IMR-90 (cell line): ENCODE measurements around the gene FOXN3. TPM values are rescaled to one million over a fixed set of nuclear protein-coding genes. Genes with fewer than 3 reads are reported as not detected.

Experiments used
- ATAC-seq: fragments of 200-7000 bp; cut with Tn5 transposase; 2 replicates; pipeline ENCODE4 v1.9.1; 2020; ENCODE audit warnings: low read depth, mild to moderate bottlenecking, moderate library complexity
- BruUV-seq: library from RNA; stranded (reverse); fragments of 400-500 nt; replicated peaks from 2 replicates; lab custom pipeline; 2021; lab: Mats Ljungman, UMichigan
- CTCF ChIA-PET: fragments of 300-600 bp; formaldehyde crosslinking; extraction: SDS; loops from one replicate; lab custom pipeline; 2021; ENCODE audit warnings: antibody characterized with exemption; lab: Yijun Ruan, JAX
- POLR2A ChIA-PET: fragments of 300-600 bp; sonication (Branson Sonifier 250); formaldehyde crosslinking; loops from one replicate; lab custom pipeline; 2022; ENCODE audit warnings: antibody characterized with exemption; ENCODE audit not compliant: unreplicated experiment; lab: Charles Lee
- DNase-seq: peaks from one replicate; pipeline ENCODE4 v3.0.0; 2013
- H2AFZ ChIP-seq: replicated peaks from 2 replicates; pipeline ENCODE3; 2013; ENCODE audit warnings: low read length, mild to moderate bottlenecking; ENCODE audit not compliant: poor library complexity
- H2AK5ac ChIP-seq: 2 replicates; pipeline ENCODE4 v1.6.1; 2013; ENCODE audit warnings: low read depth, low read length, inconsistent platforms
- H2AK9ac ChIP-seq: replicated peaks from 2 replicates; pipeline ENCODE3; 2013; ENCODE audit warnings: mild to moderate bottlenecking, low read depth, low read length, moderate library complexity; ENCODE audit not compliant: poor library complexity
- H2BK120ac ChIP-seq: 2 replicates; pipeline ENCODE4 v1.6.1; 2013; ENCODE audit warnings: low read depth, low read length, inconsistent platforms
- H2BK15ac ChIP-seq: 3 replicates; pipeline ENCODE4 v1.6.1; 2013; ENCODE audit warnings: low read depth, low read length, inconsistent platforms
- H2BK20ac ChIP-seq: 2 replicates; pipeline ENCODE4 v1.6.1; 2013; ENCODE audit warnings: low read depth, mild to moderate bottlenecking, inconsistent platforms, low read length, moderate library complexity
- H2BK5ac ChIP-seq: 2 replicates; pipeline ENCODE4 v1.6.1; 2013; ENCODE audit warnings: mild to moderate bottlenecking, low read depth, low read length, inconsistent platforms; ENCODE audit not compliant: poor library complexity, severe bottlenecking
- H3K14ac ChIP-seq: replicated peaks from 2 replicates; pipeline ENCODE4 v1.6.1; 2013; ENCODE audit warnings: low read depth, low read length, inconsistent platforms
- H3K18ac ChIP-seq: 2 replicates; pipeline ENCODE4 v1.6.1; 2013; ENCODE audit warnings: low read depth, low read length, control low read depth
- H3K23ac ChIP-seq: 2 replicates; pipeline ENCODE4 v1.6.1; 2013; ENCODE audit warnings: low read depth, low read length, inconsistent platforms
- H3K27ac ChIP-seq: 2 replicates; pipeline ENCODE4 v1.5.1; 2013; ENCODE audit warnings: mild to moderate bottlenecking, control low read depth, low read length; ENCODE audit not compliant: insufficient read depth
- H3K27me3 ChIP-seq: 2 replicates; pipeline ENCODE4 v1.6.1; 2013; ENCODE audit warnings: low read length; ENCODE audit not compliant: control insufficient read depth, insufficient read depth
- H3K36me3 ChIP-seq: 2 replicates; pipeline ENCODE4 v1.6.1; 2013; ENCODE audit warnings: low read length, mixed read lengths; ENCODE audit not compliant: control insufficient read depth, insufficient read depth
- H3K4ac ChIP-seq: 2 replicates; pipeline ENCODE4 v1.6.1; 2013; ENCODE audit warnings: low read depth, low read length, inconsistent platforms
- H3K4me1 ChIP-seq: 2 replicates; pipeline ENCODE4 v1.6.1; 2013; ENCODE audit warnings: low read length, mixed read lengths; ENCODE audit not compliant: control insufficient read depth, insufficient read depth
- H3K4me2 ChIP-seq: 2 replicates; pipeline ENCODE4 v1.6.1; 2013; ENCODE audit warnings: low read depth, mild to moderate bottlenecking, control low read depth, low read length, moderate library complexity
- H3K4me3 ChIP-seq: 2 replicates; pipeline ENCODE4 v1.5.1; 2013; ENCODE audit warnings: low read depth, mild to moderate bottlenecking, control low read depth, low read length, moderate library complexity; ENCODE audit not compliant: insufficient read depth
- H3K56ac ChIP-seq: 2 replicates; pipeline ENCODE4 v1.6.1; 2013; ENCODE audit warnings: low read length, inconsistent platforms; ENCODE audit not compliant: insufficient read depth; ENCODE audit errors: extremely low read depth
- H3K79me1 ChIP-seq, 2 experiments: 2 replicates each; pipeline ENCODE4 v1.6.1; 2013; ENCODE audit warnings: low read length in 2 of 2, inconsistent platforms in 1 of 2, low read depth in 1 of 2
- H3K9ac ChIP-seq: 2 replicates; pipeline ENCODE4 v1.6.1; 2013; ENCODE audit warnings: low read depth, low read length, control low read depth
- H3K9me1 ChIP-seq: 2 replicates; pipeline ENCODE4 v1.6.1; 2013; ENCODE audit warnings: low read length, inconsistent platforms; ENCODE audit not compliant: insufficient read depth
- H3K9me3 ChIP-seq: 2 replicates; pipeline ENCODE4 v1.6.1; 2013; ENCODE audit warnings: low read length; ENCODE audit not compliant: control insufficient read depth, insufficient read depth
- H4K20me1 ChIP-seq: 2 replicates; pipeline ENCODE4 v1.6.1; 2013; ENCODE audit warnings: low read length, inconsistent platforms; ENCODE audit not compliant: insufficient read depth
- H4K5ac ChIP-seq: 2 replicates; pipeline ENCODE4 v1.6.1; 2013; ENCODE audit warnings: mild to moderate bottlenecking, low read depth, low read length, control low read depth
- H4K8ac ChIP-seq, 2 experiments: 2 replicates each; pipeline ENCODE4 v1.6.1; 2013; ENCODE audit warnings: low read depth in 2 of 2, low read length in 2 of 2, control low read depth in 1 of 2, inconsistent platforms in 1 of 2
- H4K91ac ChIP-seq: 2 replicates; pipeline ENCODE4 v1.6.1; 2013; ENCODE audit warnings: low read depth, low read length, inconsistent platforms; ENCODE audit not compliant: insufficient read depth
- BHLHE40 ChIP-seq: fragments of 150-350 bp; IDR thresholded peaks from 2 replicates; pipeline ENCODE4 v1.6.1; 2016; ENCODE audit warnings: mild to moderate bottlenecking, low read depth, low read length
- CEBPB ChIP-seq: IDR thresholded peaks from 2 replicates; pipeline ENCODE4 v1.6.1; 2012; ENCODE audit warnings: low read depth, low read length, improper control_type of control experiment
- CHD1 ChIP-seq: IDR thresholded peaks from 2 replicates; pipeline ENCODE4 v1.6.1; 2012; ENCODE audit warnings: low read depth, low read length, improper control_type of control experiment
- ELK1 ChIP-seq: fragments of 150-350 bp; IDR thresholded peaks from 2 replicates; pipeline ENCODE4 v1.6.1; 2016; ENCODE audit warnings: low read depth, mild to moderate bottlenecking, low read length, moderate library complexity, borderline replicate concordance
- FOS ChIP-seq: fragments of 150-350 bp; IDR thresholded peaks from 2 replicates; pipeline ENCODE4 v1.6.1; 2016; ENCODE audit warnings: low read depth, low read length
- MAFK ChIP-seq: IDR thresholded peaks from 2 replicates; pipeline ENCODE4 v1.6.1; 2012; ENCODE audit warnings: low read depth, low read length, improper control_type of control experiment
- MXI1 ChIP-seq: IDR thresholded peaks from 2 replicates; pipeline ENCODE4 v1.6.1; 2012; ENCODE audit warnings: low read depth, mild to moderate bottlenecking, low read length, moderate library complexity, borderline replicate concordance
- NFE2L2 ChIP-seq: fragments of 150-350 bp; IDR thresholded peaks from 2 replicates; pipeline ENCODE4 v1.6.1; 2016; ENCODE audit warnings: low read depth, mild to moderate bottlenecking, low read length
- RAD21 ChIP-seq: IDR thresholded peaks from 2 replicates; pipeline ENCODE4 v1.6.1; 2012; ENCODE audit warnings: low read length, improper control_type of control experiment
- WGBS, 2 experiments: methylation state at CpG; one replicate each; pipeline versions ENCODE4 v1.1.5 to v1.1.7; 2013; ENCODE audit warnings: missing lambda C conversion rate in 2 of 2; ENCODE audit not compliant: insufficient read length in 1 of 2; ENCODE audit errors: extremely low coverage in 2 of 2; 5-methylcytosine and 5-hydroxymethylcytosine counted together
- dilution Hi-C: fragments of 300-500 bp; cut with HindIII; formaldehyde crosslinking; loops from one replicate; pipeline ENCODE4 v1.14.3; 2018; ENCODE audit warnings: low sequenced_read_pairs; ENCODE audit not compliant: unreplicated experiment
- in situ Hi-C: fragments of 300-500 bp; cut with MboI; formaldehyde crosslinking; loops from 3 replicates; pipeline ENCODE4 v1.14.3; 2019; ENCODE audit warnings: low sequenced_read_pairs, inconsistent platforms, mixed read lengths
- intact Hi-C: fragments of 100-400 bp; cut with micrococcal nuclease; formaldehyde crosslinking; loops from 2 replicates; pipeline ENCODE4 v1.10.0; 2022
- polyA plus RNA-seq, 3 experiments: library from polyadenylated mRNA; depleted of rRNA; stranded (reverse); fragments of >200 nt; gene quantifications; 2 replicates each; pipeline ENCODE4 v1.2.3, GENCODE V29; 2012; ENCODE audit warnings: low replicate concordance in 1 of 3
- total RNA-seq: library from RNA; depleted of rRNA; stranded (reverse); fragments of >200 nt; gene quantifications from 2 replicates; pipeline ENCODE4 v1.2.3, GENCODE V29; 2012

FOXN3 gene
- total and polyA plus RNA-seq, 2 of the 4 experiments (the other 2 are of a cell fraction), result 22.6 to 33.7 TPM

DNA sequence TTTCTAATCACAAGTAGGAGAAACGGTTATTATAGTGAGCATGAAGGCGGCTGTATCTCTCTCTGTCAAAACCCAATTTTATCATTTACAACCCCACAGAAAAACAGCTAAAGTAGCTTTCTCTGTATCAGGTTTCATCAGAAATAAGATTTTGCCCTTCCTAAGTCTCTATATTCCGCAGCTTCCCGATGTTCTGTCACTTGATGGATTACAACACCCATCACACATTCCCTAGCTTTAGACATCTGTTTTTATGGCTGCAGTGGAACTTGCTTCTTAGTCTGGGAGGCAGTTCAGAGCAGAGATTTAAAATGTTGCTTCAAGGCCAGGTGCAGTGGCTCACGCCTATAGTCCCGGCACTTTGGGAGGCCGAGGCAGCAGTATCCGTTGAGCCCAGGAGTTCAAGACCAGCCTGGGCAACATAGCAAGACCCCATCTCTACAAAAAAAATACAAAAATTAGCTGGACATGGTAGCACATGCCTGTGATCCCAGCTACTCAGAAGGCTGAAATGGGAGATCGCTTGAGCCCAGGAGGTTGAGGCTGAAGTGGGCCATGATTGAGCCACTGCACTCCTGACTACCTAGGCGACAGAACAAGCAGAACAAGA is 27.6 kb upstream of the FOXN3 start:
- Histone ChIP-seq H3K18ac (peak overlapping the region; percentile 65; the same call in 1 of the 2 replicates), H3K14ac (no peak overlapping the region; the same call in 1 of the 2 replicates), H3K56ac (no peak overlapping the region), H3K4me3 (no peak overlapping the region), H3K9me1 (peaks cover 14% of the 10 kb centered on the region), H3K79me1 (peaks cover 24 to 29% of the 10 kb centered on the region in 2 experiments; a peak in 3 of 4 replicates), H4K20me1 (no peaks in the 10 kb centered on the region), H3K27me3 (no peaks in the 10 kb centered on the region), H2AFZ (no peak overlapping the region), H2BK20ac (peak overlapping the region; percentile 10; the same call in 1 of the 2 replicates), H3K9ac (peak overlapping the region; percentile 27; the same call in 1 of the 2 replicates), H2BK15ac (peak overlapping the region; percentile 93), H3K9me3 (no peaks in the 10 kb centered on the region), H2AK5ac (peak overlapping the region; percentile 86; the same call in 1 of the 2 replicates), H3K23ac (no peak overlapping the region), H4K91ac (peak overlapping the region; percentile 62; the same call in 1 of the 2 replicates), H4K8ac (peak overlapping the region; percentile 31 to 57; a peak in 1 of 4 replicates), H2AK9ac (no peak overlapping the region), H3K27ac (no peak overlapping the region), H3K4me2 (no peak overlapping the region; the same call in 1 of the 2 replicates), H3K4me1 (peaks cover 16% of the 10 kb centered on the region), H3K4ac (peak overlapping the region; percentile 65), H2BK5ac (peak overlapping the region; percentile 78), H4K5ac (peak overlapping the region; percentile 69; the same call in 1 of the 2 replicates), H3K36me3 (no peaks in the 10 kb centered on the region), H2BK120ac (peak overlapping the region; percentile 54; the same call in 1 of the 2 replicates)
- intact Hi-C loops, result no loop called here
- TF ChIP-seq NFE2L2 (no peak), MAFK (no peak), FOS (no peak), ELK1 (no peak), CEBPB (no peak), CHD1 (no peak), BHLHE40 (no peak), RAD21 (no peak), MXI1 (no peak)
- in situ Hi-C loops, result no loop called here
- peak; percentile 23 for DNase-seq
- ChIA-PET CTCF (interaction anchor here (0.5 to 0.6 kb wide), 2 partner anchors 76 to 356 kb away, joined by 3 to 6 read pairs; no protein-coding TSS in a partner anchor), POLR2A (no interaction called here)
- WGBS, 2 experiments, result no CpG with 5 or more reads among the region's 10 CpGs
- dilution Hi-C loops, result no loop called here
- BruUV-seq, result no TSS peak
- ATAC-seq, result no peak
